ENCODE data around the gene MIB1.

- no peak for TF ChIP-seq CSDC2 (CRISPR knock-in tag; IDR thresholded peaks at IDR 0.05)
- no peak for TF ChIP-seq ZC3H10 (CRISPR knock-in tag; IDR thresholded peaks at IDR 0.05)
- no peak for TF ChIP-seq ARNTL (CRISPR knock-in tag; IDR thresholded peaks at IDR 0.05; ENCODE audit: borderline replicate concordance, low read depth)
- TF ChIP-seq ISL1 (CRISPR knock-in tag; IDR thresholded peaks at IDR 0.05) = no peak
- TF ChIP-seq ZNF8 (CRISPR knock-in tag; IDR thresholded peaks at IDR 0.05) = no peak
- TF ChIP-seq OSR1 (CRISPR knock-in tag; IDR thresholded peaks at IDR 0.05) = no peak
- TF ChIP-seq ZFP30 (CRISPR knock-in tag; IDR thresholded peaks at IDR 0.05) = no peak
- TF ChIP-seq ZNF70 (CRISPR knock-in tag; IDR thresholded peaks at IDR 0.05) = no peak
- no peak for TF ChIP-seq PPARA (CRISPR knock-in tag; IDR thresholded peaks at IDR 0.05; ENCODE audit: borderline replicate concordance)
Measured at GRCh38 chr18:21722687-21723086, 17.9 kb upstream of the MIB1 start.

Data from SK-N-SH treated with all-trans-retinoic acid at 6 μM for 48 hours (cell line).